GM08714 (cell line): ENCODE results near the gene SMIM7.
"Not testable (repeated sequence)": the region's sequence is repeated elsewhere in the genome, so short reads cannot be mapped to it uniquely, and the experiment has no call there.

Source experiments
- H3K4me3 ChIP-seq: fragments of 200-500 bp; sonication (Bioruptor generic); 2 replicates; pipeline ENCODE4 v1.5.1; 2014; ENCODE audit warnings: mild to moderate bottlenecking, low read length, inconsistent platforms
- ZNF274 ChIP-seq: IDR thresholded peaks from 2 replicates; pipeline ENCODE4 v1.6.1; 2012; ENCODE audit warnings: mild to moderate bottlenecking, low read depth, low read length

Gene SMIM7

DNA sequence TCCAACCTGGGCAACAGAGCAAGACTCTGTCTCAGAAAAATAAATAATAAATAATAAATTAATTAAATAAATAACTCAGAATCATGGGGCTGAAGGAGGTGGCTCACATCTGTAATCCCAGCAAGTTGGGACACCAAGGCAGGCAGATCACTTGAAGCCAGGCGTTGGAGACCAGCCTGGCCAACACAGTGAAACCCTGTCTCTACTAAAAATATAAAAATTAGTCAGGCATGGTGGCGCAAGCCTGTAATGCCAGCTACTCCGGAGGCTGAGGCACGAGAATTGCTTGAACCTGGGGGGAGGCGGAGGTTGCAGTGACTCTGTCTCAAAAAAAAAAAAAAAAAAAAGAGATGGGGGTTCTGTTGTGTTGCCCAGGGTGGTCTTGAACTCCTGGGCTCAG, 8.2 kb upstream of the SMIM7 start:
- H3K4me3 ChIP-seq, result no peak overlapping the region
- TF ChIP-seq ZNF274, result no peak

DNA sequence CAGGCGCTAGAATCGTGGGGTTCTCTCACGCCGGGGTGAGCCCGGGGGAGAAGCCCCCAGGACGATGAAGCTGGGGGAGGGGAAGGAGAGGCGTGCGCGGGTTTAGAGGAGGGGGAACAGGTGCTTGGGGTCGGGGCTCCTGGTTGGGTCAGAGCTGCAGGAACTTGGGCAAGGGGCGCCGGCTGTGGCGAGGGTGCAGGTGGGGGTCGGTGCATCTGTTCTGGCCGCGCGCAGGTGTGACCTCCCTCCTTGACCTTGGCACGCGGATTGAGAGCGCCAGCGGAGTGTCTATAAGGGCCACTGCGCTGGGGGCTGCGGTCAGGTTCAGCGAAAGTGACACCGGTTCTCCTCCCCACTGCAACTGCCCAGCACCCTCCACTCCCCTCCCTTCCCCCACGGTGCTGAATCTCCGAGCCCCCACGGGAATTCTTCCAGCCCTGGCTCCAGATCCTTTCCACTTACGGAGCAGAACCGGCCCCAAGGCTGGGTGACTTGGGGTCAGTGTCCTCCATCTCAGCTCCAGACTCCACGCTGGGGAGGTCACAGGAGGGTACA, 1.6 kb upstream of the SMIM7 start:
- H3K4me3 ChIP-seq, result peak overlapping the region; percentile 73

DNA sequence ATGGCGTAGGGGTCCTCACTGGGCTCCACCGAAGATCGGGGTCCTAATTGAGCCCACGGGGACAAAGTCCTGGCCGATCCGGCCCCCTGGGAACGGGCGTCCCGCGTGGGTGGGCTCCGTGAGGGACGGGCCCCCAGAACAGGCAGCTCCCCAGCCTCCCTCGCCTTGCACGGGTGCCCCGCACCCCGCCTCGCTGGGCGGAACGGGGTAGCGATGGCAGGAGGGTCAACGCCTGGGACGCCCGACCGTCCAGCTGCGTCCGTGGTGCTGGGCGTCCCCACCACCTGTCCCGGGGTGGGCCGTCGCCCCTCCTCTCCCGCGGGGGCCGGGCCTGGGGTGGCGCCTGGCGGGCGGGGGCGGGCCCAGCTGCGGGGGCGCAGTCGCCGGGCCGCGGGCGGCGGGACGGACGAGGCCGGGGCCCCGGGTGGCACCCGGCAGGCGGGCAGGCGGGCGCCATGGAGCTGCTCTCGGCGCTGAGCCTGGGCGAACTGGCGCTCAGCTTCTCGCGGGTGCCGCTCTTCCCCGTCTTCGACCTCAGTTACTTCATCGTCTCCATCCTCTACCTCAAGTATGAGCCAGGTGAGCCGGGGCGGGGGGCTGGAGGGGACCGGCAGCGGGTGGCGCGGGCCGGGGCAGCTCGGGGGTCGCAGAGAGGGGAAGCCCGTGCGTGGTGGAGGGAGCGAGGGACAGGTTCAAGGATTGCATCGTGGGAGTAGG, 977 bp upstream of the SMIM7 start, which contains the start of gene TMEM38A:
TSS of gene TMEM38A (plus strand) at position 377 of the 717 bp plus-strand sequence. CDS start at position 456, 79 bp downstream.
- TF ChIP-seq ZNF274, result no peak
- peak within 1 kb of the TSS; percentile 74 for H3K4me3 ChIP-seq

More for the DNA sequence above, 1.6 kb upstream of the SMIM7 start:
- TF ChIP-seq ZNF274, result no peak

DNA sequence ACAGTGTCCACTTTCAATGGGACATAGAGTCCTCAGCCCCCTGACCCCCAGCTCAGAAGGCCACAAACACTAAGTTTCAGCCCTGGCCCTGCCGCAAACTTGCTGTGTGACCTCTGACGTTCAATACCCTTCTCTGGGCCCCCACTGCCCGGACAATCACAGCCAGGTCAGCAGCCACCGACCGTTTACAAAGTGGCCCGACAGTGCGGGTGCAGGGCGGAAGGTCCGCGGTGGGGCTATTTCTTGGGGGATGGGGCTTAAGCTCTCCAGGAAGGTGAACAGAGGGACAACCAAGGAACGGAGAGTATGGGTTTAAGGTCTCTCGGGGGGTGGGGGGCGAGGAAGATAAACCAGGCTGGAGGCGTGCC, 496 bp downstream of the SMIM7 start:
- TF ChIP-seq ZNF274, result no peak
- H3K4me3 ChIP-seq, result peak overlapping the region; percentile 74

DNA sequence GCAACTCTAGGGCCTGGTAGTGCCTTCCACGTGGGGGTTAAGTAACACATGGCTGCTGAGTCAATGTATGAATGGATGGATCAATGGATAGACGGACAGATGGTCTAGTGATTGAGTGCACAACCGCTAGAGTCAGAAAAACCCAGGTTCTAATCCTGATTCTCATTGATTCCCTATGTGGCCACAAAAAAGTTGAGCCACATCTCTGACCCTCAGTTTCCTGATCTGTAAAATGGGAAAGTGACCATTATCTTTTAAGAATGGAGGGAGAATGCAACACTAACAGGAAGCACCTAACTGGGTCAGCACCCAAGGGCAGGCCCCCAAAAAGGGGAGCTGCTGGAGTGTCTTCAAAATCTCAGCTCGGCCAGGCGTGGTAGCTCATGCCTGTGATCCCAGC, 2.6 kb downstream of the SMIM7 start:
- no peak overlapping the region for H3K4me3 ChIP-seq
- TF ChIP-seq ZNF274, result no peak

DNA sequence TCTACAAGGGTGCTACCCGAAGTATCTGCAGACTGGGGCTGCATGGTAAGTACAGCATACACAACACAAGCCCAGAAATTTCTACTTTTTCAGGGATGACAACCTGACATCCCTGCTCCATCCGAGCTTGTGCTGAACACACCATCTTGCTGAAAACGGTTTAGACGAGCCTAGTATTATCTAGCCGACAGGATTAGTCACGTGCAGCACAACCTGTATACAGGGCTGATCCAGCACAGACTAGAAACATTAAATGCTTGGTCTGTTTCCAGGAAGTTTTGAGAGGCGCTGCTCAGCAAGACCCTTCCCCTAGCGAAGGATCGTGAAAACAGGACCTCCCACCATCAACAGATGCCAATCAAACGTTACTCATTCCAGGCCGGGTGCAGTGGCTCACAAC, 4.2 kb downstream of the SMIM7 start:
- TF ChIP-seq ZNF274, result no peak
- H3K4me3 ChIP-seq, result no peak overlapping the region

DNA sequence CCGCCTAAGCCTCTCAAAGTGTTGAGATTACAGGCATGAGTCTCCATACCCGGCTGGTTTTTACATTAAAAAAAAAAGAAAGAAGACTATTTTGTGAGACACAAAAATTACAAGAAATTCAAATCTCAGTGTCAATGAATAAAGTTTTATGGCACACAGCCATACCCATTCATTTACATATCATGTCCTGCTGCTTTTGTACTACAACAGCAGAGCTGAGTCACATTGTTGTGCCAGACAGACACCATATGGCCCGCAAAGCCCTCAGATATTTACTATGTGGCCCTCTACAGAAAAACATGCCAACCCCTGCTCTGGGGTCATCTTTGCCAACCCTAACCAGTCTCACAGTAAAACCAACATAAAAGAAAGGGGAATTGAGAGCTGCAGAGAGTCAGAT, 5.3 kb downstream of the SMIM7 start:
- TF ChIP-seq ZNF274, result no peak
- H3K4me3 ChIP-seq, result no peak overlapping the region

DNA sequence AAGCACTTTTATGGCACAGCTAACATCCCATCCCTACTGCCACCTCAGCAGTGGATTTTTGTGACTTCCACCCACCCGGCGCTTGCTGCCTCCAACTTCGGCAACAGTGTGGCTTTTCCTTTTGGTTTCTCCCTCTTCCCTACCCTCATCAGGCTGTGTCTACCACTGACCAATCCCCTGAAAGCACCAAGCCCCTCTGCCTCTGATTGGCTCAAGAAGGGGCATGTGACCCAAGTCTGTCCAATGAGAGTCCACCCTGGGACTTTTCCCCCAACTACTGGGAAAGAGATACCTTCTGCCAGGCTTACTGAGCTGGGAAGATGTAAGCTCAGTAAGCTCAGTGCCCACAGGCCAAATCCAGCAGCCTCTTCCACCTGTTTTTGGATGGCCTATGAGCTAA, 5.8 kb downstream of the SMIM7 start:
- H3K4me3 ChIP-seq, result no peak overlapping the region
- no peak for TF ChIP-seq ZNF274

DNA sequence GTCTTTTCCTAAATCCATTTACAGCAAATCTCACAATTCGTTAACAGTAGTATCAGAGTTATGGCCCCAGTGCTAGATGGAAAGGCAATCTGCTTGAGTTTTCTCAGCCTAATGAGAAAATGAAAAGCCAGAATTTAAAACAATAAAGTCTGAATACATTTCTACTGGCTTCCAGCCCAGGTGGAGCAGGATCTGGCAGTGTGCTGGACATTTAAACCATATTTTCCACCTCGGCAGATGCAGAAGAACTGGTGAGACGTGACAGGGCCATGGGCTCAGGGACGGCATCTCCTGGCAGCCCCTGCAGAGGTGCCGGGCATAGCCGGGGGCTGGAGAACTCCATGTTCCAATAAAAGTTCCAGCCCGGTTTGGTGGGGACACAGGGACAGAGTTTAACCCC, 7.1 kb downstream of the SMIM7 start:
- no peak overlapping the region for H3K4me3 ChIP-seq
- TF ChIP-seq ZNF274, result no peak

DNA sequence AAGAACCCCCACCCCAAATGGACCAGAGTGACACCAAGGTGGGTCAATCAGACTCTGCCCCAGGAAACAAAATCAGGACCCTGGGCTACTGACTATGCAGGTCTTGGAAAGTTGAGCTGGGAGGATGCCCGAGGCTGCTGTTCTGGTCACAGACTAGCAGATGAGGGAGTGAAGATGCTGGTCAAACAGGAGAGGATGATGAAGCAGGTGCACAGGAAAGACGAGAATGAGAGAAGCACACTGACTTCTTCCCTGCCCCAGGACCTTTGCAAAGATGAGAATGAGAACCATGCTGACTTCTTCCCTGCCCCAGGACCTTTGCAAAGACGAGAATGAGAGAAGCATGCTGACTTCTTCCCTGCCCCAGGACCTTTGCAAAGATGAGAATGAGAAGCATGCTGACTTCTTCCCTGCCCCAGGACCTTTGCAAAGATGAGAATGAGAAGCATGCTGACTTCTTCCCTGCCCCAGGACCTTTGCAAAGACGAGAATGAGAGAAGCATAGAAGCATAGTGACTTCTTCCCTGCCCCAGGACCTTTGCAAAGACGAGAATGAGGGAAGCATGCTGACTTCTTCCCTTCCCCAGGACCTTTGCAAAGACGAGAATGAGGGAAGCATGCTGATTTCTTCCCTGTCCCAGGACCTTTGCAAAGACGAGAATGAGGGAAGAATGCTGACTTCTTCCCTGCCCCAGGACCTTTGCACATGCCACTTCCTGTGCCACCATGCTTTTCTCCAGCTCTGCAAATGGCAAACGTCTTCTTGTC, 8.3 kb downstream of the SMIM7 start:
- H3K4me3 ChIP-seq, result not testable (repeated sequence)

DNA sequence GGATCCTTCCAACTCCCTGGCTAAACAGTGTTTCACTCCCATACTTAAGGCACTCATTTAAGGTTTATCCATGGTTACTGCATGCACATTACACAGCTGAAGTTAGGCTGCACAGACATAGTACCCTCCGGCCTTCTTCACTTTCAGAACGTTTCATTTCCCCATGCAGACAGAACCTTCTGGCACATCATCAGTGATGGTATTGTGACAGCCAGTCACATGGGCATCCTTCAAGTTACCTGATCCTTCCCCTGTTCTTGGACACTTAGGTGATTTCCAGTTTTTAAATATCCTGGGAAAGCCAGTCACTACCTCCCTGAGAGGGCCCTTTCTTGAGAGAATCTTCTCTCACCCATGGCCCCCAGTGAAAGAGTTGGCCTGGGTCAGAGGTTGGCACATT, 9.1 kb downstream of the SMIM7 start:
- no peak overlapping the region for H3K4me3 ChIP-seq
- no peak for TF ChIP-seq ZNF274

DNA sequence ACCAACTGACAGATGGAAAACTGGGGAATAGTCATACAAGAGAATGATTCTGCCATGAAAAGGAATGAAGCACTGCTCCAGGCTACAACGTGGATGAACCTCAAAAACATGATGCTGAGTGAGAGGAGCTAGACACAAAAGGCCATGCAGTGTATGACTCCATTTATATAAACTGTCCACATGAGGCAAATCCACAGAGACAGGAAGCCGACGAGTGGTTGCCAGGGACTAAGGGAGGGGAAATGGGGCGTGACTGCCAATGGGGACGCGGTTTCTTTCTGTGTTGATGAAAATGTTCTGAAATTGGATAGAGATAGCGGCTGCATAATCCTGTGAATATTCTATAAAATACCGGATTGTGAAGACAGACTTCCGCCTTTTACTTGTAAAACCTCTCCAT, 10.2 kb downstream of the SMIM7 start:
- no peak for TF ChIP-seq ZNF274
- no peak overlapping the region for H3K4me3 ChIP-seq

DNA sequence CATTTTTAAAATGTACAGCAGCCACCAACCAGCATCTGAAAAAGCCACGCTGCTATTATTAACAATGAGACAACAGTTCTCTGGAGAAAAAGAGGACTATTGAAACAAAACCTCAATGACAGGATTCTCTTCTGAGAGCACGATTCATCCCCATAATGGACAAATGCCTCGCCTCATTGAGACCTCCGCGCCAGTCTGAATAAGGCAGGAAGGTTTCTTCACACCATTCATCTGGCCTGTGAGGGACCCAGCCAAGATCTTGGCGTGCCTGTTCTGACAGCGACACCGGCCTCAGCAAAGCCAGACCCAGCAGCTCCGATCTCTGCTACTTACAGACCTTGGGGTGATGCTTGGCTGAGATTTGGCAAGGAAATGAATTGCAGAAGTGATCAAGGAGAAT, 14.8 kb downstream of the SMIM7 start:
- no peak for TF ChIP-seq ZNF274

DNA sequence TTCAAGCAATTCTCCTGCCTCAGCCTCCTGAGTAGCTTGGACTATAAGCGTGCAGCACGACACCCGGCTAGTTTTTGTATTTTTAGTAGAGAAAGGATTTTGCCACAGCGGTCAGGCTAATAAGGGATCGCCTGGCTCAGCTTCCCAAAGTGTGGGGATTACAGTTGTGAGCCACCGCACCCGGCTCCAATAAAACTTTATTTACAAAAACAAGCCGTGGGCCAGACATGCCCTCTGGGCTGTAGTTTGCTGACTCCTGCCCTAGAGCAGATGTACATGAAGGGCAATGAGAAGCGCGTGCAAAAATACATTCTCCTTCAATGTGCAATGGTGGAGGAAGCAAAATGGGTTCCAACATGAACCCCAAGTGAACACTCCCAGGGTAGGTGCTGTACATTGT, 18.2 kb downstream of the SMIM7 start:
- TF ChIP-seq ZNF274, result no peak
- no peak overlapping the region for H3K4me3 ChIP-seq

More for the DNA sequence above, 14.8 kb downstream of the SMIM7 start:
- no peak overlapping the region for H3K4me3 ChIP-seq

DNA sequence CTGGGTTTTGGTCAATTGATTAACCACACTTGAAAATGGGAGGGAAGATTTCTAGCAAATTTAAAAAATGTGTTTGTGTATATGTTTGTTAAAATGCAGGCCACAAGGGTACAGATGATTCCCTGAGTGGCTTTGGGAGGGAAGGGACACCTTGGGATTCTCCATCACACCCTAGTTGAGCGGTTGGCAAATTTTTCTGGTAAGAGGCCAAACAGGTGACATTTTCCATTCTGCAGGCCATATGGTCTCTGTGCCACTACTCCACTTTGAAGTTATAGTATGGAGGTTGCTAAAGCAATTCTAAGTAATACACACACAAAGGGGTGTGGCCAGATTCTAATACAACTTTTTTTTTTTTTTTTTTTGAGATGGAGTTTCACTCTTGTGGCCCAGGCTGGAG, 19.0 kb downstream of the SMIM7 start:
- no peak for TF ChIP-seq ZNF274
- H3K4me3 ChIP-seq, result no peak overlapping the region
